Nephron (organoid): ENCODE measurements around the gene GFAP.
A peak's percentile ranks its signal among the peaks of the same experiment; 100 is the strongest.

Experiments
- H3K27ac Mint-ChIP-seq, 3 experiments: 2 replicates each; pipeline ENCODE4 v1.8.0; 2020; ENCODE audit warnings: mixed read lengths in 3 of 3, mild to moderate bottlenecking in 2 of 3, moderate library complexity in 1 of 3
- H3K27me3 Mint-ChIP-seq: 2 replicates; pipeline ENCODE4 v1.8.0; 2021; ENCODE audit warnings: low read depth, mild to moderate bottlenecking, moderate library complexity, mixed read lengths
- H3K36me3 Mint-ChIP-seq: 2 replicates; pipeline ENCODE4 v1.8.0; 2020; ENCODE audit warnings: low read depth, mixed read lengths
- H3K4me1 Mint-ChIP-seq: 2 replicates; pipeline ENCODE4 v1.8.0; 2020; ENCODE audit warnings: mixed read lengths
- H3K4me3 Mint-ChIP-seq, 3 experiments: 2 replicates each; pipeline ENCODE4 v1.8.0; 2020; ENCODE audit warnings: mild to moderate bottlenecking in 3 of 3, mixed read lengths in 3 of 3, moderate library complexity in 2 of 3
- H3K9me3 Mint-ChIP-seq: 2 replicates; pipeline ENCODE4 v1.8.0; 2020; ENCODE audit warnings: mixed read lengths
- CTCF ChIP-seq, 3 experiments: fragments of 200-600 bp; sonication (generic); IDR thresholded peaks; one replicate each; pipeline ENCODE4 v1.5.0; 2021; ENCODE audit warnings: antibody characterized with exemption in 3 of 3; ENCODE audit not compliant: unreplicated experiment in 3 of 3

The GFAP gene

GRCh38 chr17:44884941-44885340 is 30.4 kb downstream of the GFAP start:
- TF ChIP-seq CTCF (IDR thresholded peaks at IDR 0.05; ENCODE audit: unreplicated experiment in 3 of 3), result no peak
- Mint-ChIP-seq H3K4me3 (no peak overlapping the region), H3K9me3 (no peaks in the 10 kb centered on the region), H3K4me1 (peaks cover 5% of the 10 kb centered on the region), H3K27me3 (no peaks in the 10 kb centered on the region), H3K27ac (no peak overlapping the region), H3K36me3 (peaks cover 38% of the 10 kb centered on the region)

DNA sequence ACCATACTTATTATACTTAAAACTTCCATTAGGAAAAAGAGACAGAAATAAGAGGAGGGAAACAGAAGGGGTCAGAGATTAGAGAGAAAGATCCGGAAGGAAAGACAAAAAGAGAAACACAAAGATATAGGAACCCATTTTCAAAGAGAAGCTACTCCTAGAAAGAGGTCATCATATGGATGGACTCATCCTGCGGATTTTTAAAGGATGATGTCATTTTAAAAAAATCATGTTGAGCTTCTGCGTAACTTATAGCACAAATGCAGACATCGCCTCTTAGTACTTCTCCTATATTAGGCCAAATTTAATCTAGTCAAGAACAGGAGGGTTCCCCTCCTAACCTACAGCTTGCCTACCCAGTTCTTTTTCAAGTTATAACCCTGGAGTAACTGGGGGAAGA is 34.2 kb downstream of the GFAP start:
- peaks cover 55% of the 10 kb centered on the region for H3K36me3 Mint-ChIP-seq
- no peaks in the 10 kb centered on the region for H3K4me1 Mint-ChIP-seq
- no peak overlapping the region for H3K4me3 Mint-ChIP-seq
- H3K27ac Mint-ChIP-seq, result no peak overlapping the region
- H3K9me3 Mint-ChIP-seq, result no peaks in the 10 kb centered on the region
- no peaks in the 10 kb centered on the region for H3K27me3 Mint-ChIP-seq
- TF ChIP-seq CTCF (IDR thresholded peaks at IDR 0.05; ENCODE audit: unreplicated experiment in 3 of 3), result no peak

DNA sequence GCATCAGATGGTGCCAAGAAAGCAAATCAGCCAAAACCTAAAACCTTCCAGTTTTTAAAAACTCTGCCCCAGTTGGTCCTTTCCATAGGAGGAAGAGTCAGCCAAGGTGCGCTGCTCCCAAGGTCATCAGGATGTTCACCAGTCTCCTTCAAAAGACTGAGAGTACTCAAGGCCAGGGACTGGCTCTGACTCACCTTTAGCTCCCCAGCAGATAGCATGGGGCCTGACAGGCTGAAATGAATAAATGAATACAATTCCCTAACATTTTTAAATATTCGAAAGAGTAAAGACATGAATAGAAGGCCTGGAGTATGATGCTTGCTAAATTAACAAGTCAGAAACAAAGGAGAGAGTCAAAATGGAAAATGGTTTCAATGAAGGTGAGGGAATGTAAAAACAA is 35.2 kb downstream of the GFAP start:
- no peak for TF ChIP-seq CTCF (IDR thresholded peaks at IDR 0.05; ENCODE audit: unreplicated experiment in 3 of 3)
- Mint-ChIP-seq H3K27me3 (no peaks in the 10 kb centered on the region), H3K27ac (no peak overlapping the region), H3K4me3 (no peak overlapping the region), H3K36me3 (peaks cover 57% of the 10 kb centered on the region), H3K4me1 (no peaks in the 10 kb centered on the region), H3K9me3 (no peaks in the 10 kb centered on the region)

- peaks cover 53% of the 10 kb centered on the region for H3K36me3 Mint-ChIP-seq
- no peaks in the 10 kb centered on the region for H3K9me3 Mint-ChIP-seq
- H3K27me3 Mint-ChIP-seq, result no peaks in the 10 kb centered on the region
- no peak overlapping the region for H3K4me3 Mint-ChIP-seq
- TF ChIP-seq CTCF (IDR thresholded peaks at IDR 0.05; ENCODE audit: unreplicated experiment in 3 of 3), result no peak
- no peak overlapping the region for H3K27ac Mint-ChIP-seq
- no peaks in the 10 kb centered on the region for H3K4me1 Mint-ChIP-seq
Observed at GRCh38 chr17:44879376-44879775, 35.9 kb downstream of the GFAP start.

- no peaks in the 10 kb centered on the region for H3K9me3 Mint-ChIP-seq
- H3K4me3 Mint-ChIP-seq, result no peak overlapping the region
- peaks cover 55% of the 10 kb centered on the region for H3K36me3 Mint-ChIP-seq
- H3K27me3 Mint-ChIP-seq, result no peaks in the 10 kb centered on the region
- TF ChIP-seq CTCF (IDR thresholded peaks at IDR 0.05; ENCODE audit: unreplicated experiment in 3 of 3), result peak; percentile 49 to 70 (median 59)
- H3K4me1 Mint-ChIP-seq, result no peaks in the 10 kb centered on the region
- no peak overlapping the region for H3K27ac Mint-ChIP-seq
Observed at GRCh38 chr17:44878627-44879221, 36.6 kb downstream of the GFAP start.

- TF ChIP-seq CTCF (IDR thresholded peaks at IDR 0.05; ENCODE audit: unreplicated experiment in 3 of 3), result no peak
- no peaks in the 10 kb centered on the region for H3K27me3 Mint-ChIP-seq
- peaks cover 50% of the 10 kb centered on the region for H3K36me3 Mint-ChIP-seq
- H3K4me3 Mint-ChIP-seq, result no peak overlapping the region
- H3K4me1 Mint-ChIP-seq, result no peaks in the 10 kb centered on the region
- no peak overlapping the region for H3K27ac Mint-ChIP-seq
- H3K9me3 Mint-ChIP-seq, result no peaks in the 10 kb centered on the region
Observed at GRCh38 chr17:44877121-44877520, 38.2 kb downstream of the GFAP start.
